ENCODE measurements around the gene L2HGDH. TPM values are rescaled to one million over a fixed set of nuclear protein-coding genes. Genes with fewer than 3 reads are reported as not detected.

Gene L2HGDH
- total and polyA plus RNA-seq, 2 of the 4 experiments (the other 2 are of a cell fraction), result 3.1 to 3.8 TPM

DNA sequence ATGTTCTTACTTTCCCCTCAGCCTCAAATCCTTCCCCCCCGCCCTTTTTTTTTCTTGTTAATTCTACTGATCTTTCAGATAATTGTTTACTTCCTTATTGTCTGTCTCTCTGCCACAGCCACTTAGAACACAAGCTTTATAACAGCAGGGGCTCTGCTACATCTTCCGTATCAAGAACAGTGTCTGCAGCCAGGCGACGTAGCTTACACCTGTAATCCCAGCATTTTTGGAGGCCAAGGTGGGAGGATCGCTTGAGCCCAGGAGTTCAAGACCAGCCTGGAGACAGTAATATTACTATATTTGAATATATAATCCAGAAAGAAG is 86.1 kb downstream of the L2HGDH start:
- H3K18ac ChIP-seq (ENCODE audit: low read depth, low read length), result no peak overlapping the region
- ATAC-seq (ENCODE audit: low read depth) (no peak), DNase-seq (no peak)
- no peak overlapping the region for H4K5ac ChIP-seq (ENCODE audit: low read depth, low read length)
- peaks cover 1% of the 10 kb centered on the region; the same call in 1 of the 2 replicates for H3K36me3 ChIP-seq (ENCODE audit: control insufficient read depth, insufficient read depth, low read length)
- no TSS peak for BruUV-seq (replicated peaks)
- H4K91ac ChIP-seq (ENCODE audit: insufficient read depth, low read depth, low read length), result no peak overlapping the region
- no peak overlapping the region for H4K8ac ChIP-seq (ENCODE audit: low read depth in 2 of 2, low read length in 2 of 2)
- no peaks in the 10 kb centered on the region for H3K9me1 ChIP-seq (ENCODE audit: insufficient read depth, low read length)
- peaks cover 53% of the 10 kb centered on the region for H4K20me1 ChIP-seq (ENCODE audit: insufficient read depth, low read length)
- no peak overlapping the region; the same call in 1 of the 2 replicates for H3K4me2 ChIP-seq (ENCODE audit: low read depth, low read length)
- H3K14ac ChIP-seq (replicated peaks; ENCODE audit: low read depth, low read length), result no peak overlapping the region
- H2AK9ac ChIP-seq (replicated peaks; ENCODE audit: low read depth, low read length, poor library complexity), result no peak overlapping the region
- no peak overlapping the region; the same call in 1 of the 2 replicates for H3K23ac ChIP-seq (ENCODE audit: low read depth, low read length)
- H3K79me1 ChIP-seq (ENCODE audit: low read depth in 1 of 2, low read length in 2 of 2), result peaks cover 5 to 77% of the 10 kb centered on the region in 2 experiments; a peak in 2 of 4 replicates
- no peaks in the 10 kb centered on the region for H3K27me3 ChIP-seq (ENCODE audit: control insufficient read depth, insufficient read depth, low read length)
- POLR2A ChIA-PET (ENCODE audit: unreplicated experiment), result no interaction called here
- CTCF ChIA-PET, result no interaction called here
- TF ChIP-seq RCOR1 (IDR thresholded peaks at IDR 0.05; ENCODE audit: insufficient replicate concordance, low read length), result no peak
- TF ChIP-seq MAZ (IDR thresholded peaks at IDR 0.05; ENCODE audit: borderline replicate concordance, low read depth, low read length), result no peak
- TF ChIP-seq CEBPB (IDR thresholded peaks at IDR 0.05; ENCODE audit: low read depth, low read length), result no peak
- no peak for TF ChIP-seq FOS (IDR thresholded peaks at IDR 0.05; ENCODE audit: low read depth, low read length)
- no peak for TF ChIP-seq RFX5 (IDR thresholded peaks at IDR 0.05; ENCODE audit: low read depth, low read length)
- TF ChIP-seq POLR2A (IDR thresholded peaks at IDR 0.05; ENCODE audit: low read depth, low read length), result no peak
- no peak for TF ChIP-seq CTCF (conservative IDR thresholded peaks at IDR 0.05; ENCODE audit: low read depth, low read length)
- TF ChIP-seq BHLHE40 (IDR thresholded peaks at IDR 0.05; ENCODE audit: low read depth, low read length), result no peak
- no peak for TF ChIP-seq ELK1 (IDR thresholded peaks at IDR 0.05; ENCODE audit: borderline replicate concordance, low read depth, low read length)
- no peak for TF ChIP-seq MXI1 (IDR thresholded peaks at IDR 0.05; ENCODE audit: borderline replicate concordance, low read depth, low read length)
- TF ChIP-seq SMC3 (IDR thresholded peaks at IDR 0.05; ENCODE audit: low read depth, low read length), result no peak
- TF ChIP-seq MAFK (IDR thresholded peaks at IDR 0.05; ENCODE audit: low read depth, low read length), result no peak
- no peak for TF ChIP-seq CHD1 (IDR thresholded peaks at IDR 0.05; ENCODE audit: low read depth, low read length)
- no peak for TF ChIP-seq NFE2L2 (IDR thresholded peaks at IDR 0.05; ENCODE audit: low read depth, low read length)
- TF ChIP-seq USF2 (IDR thresholded peaks at IDR 0.05; ENCODE audit: low read depth, low read length), result no peak
- TF ChIP-seq RAD21 (IDR thresholded peaks at IDR 0.05; ENCODE audit: low read length), result no peak
- dilution Hi-C loops (cut with HindIII; ENCODE audit: low sequenced_read_pairs, unreplicated experiment), result no loop called here
- H3K27ac ChIP-seq (ENCODE audit: insufficient read depth, low read length), result no peak overlapping the region
- H3K9me3 ChIP-seq (ENCODE audit: control insufficient read depth, insufficient read depth, low read length), result no peaks in the 10 kb centered on the region
- in situ Hi-C loops (cut with MboI; ENCODE audit: low sequenced_read_pairs), result no loop called here
- H2AK5ac ChIP-seq (ENCODE audit: low read depth, low read length), result no peak overlapping the region
- no peak overlapping the region for H2BK15ac ChIP-seq (ENCODE audit: low read depth, low read length)
- H2AFZ ChIP-seq (replicated peaks; ENCODE audit: low read length, poor library complexity), result no peak overlapping the region
- no peak overlapping the region for H3K9ac ChIP-seq (ENCODE audit: low read depth, low read length)
- peaks cover 2% of the 10 kb centered on the region; the same call in 1 of the 2 replicates for H3K4me1 ChIP-seq (ENCODE audit: control insufficient read depth, insufficient read depth, low read length)
- no peak overlapping the region for H3K4ac ChIP-seq (ENCODE audit: low read depth, low read length)
- H2BK120ac ChIP-seq (ENCODE audit: low read depth, low read length), result no peak overlapping the region
- intact Hi-C loops (cut with micrococcal nuclease), result no loop called here
- no peak overlapping the region for H3K4me3 ChIP-seq (ENCODE audit: insufficient read depth, low read depth, low read length)
- whole genome bisulfite sequencing, 2 experiments (ENCODE audit: extremely low coverage in 2 of 2, insufficient read length in 1 of 2), result 75% methylated on average over 1 of the region's 5 CpGs; no CpG with 5 or more reads in 1 of the 2 experiments
- no peak overlapping the region for H2BK20ac ChIP-seq (ENCODE audit: low read depth, low read length)
- no peak overlapping the region for H2BK5ac ChIP-seq (ENCODE audit: low read depth, low read length, poor library complexity, severe bottlenecking)
- no peak overlapping the region for H3K56ac ChIP-seq (ENCODE audit: extremely low read depth, insufficient read depth, low read length)

Data from IMR-90 (cell line).